ENCODE data around the gene SPRED2. TPM values are rescaled to one million over a fixed set of nuclear protein-coding genes. Genes with fewer than 3 reads are reported as not detected.

The SPRED2 gene
- total RNA-seq, 1 donor from 2014 or later: 8.4 TPM

Other genes with a start within 250 kb of the SPRED2 start
- 339 and 350 TPM in 2 replicates for gene ACTR2, start 204.8 kb downstream of the SPRED2 start, total RNA-seq